Measurements from ENCODE around the gene LRRC53.

Gene LRRC53

DNA sequence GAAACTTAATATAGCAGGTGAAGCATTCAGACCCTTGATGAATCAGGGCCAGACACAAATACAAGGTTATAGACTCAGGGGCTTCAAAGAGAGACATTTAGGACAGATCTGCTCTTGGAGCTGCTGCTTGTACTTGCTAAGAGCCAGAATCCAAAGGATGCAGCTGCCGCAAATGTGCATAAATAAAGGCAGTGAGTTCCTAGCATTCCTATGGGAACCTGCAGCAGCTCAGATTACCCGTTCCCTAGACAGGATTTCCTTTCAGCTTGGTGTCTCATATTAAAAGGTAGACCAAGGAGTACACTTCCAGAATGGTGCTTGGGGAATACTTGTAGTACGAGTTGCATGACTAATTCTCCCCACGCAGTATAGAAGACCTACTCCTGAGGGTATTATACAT is 9.7 kb upstream of the LRRC53 start:
- Histone ChIP-seq H3K79me2 (ENCODE audit: control insufficient read depth, insufficient read depth, low read length) (no peaks in the 10 kb centered on the region), H3K79me1 (ENCODE audit: low read length) (no peaks in the 10 kb centered on the region), H2AK5ac (ENCODE audit: low read length) (no peak overlapping the region), H3K56ac (ENCODE audit: low read length) (no peak overlapping the region), H3K23ac (ENCODE audit: low read length) (no peak overlapping the region), H3K36me3 (ENCODE audit: control insufficient read depth, insufficient read depth, low read length) (no peaks in the 10 kb centered on the region), H3K4me1 (ENCODE audit: control insufficient read depth, low read depth, low read length) (no peaks in the 10 kb centered on the region), H3K4me3 (ENCODE audit: low read length) (no peak overlapping the region), H4K5ac (ENCODE audit: low read length) (no peak overlapping the region), H3K27me3 (ENCODE audit: insufficient read depth, low read length, poor library complexity) (no peaks in the 10 kb centered on the region), H2BK120ac (ENCODE audit: low read depth, low read length) (no peak overlapping the region), H3K9ac (ENCODE audit: low read length) (no peak overlapping the region), H3K18ac (ENCODE audit: low read length) (no peak overlapping the region), H2BK15ac (replicated peaks; ENCODE audit: low read depth) (no peak overlapping the region), H3K4ac (ENCODE audit: low read depth, low read length) (no peak overlapping the region), H3K4me2 (ENCODE audit: low read length) (no peak overlapping the region), H2BK5ac (ENCODE audit: low read length) (no peak overlapping the region), H4K8ac (ENCODE audit: low read depth, low read length) (no peak overlapping the region), H3K27ac (ENCODE audit: low read depth, low read length) (no peak overlapping the region)
- no CpG with 5 or more reads among the region's 4 CpGs for WGBS (ENCODE audit: extremely low coverage, insufficient coverage, low lambda C conversion rate)
- DNase-seq = peak; percentile 89

DNA sequence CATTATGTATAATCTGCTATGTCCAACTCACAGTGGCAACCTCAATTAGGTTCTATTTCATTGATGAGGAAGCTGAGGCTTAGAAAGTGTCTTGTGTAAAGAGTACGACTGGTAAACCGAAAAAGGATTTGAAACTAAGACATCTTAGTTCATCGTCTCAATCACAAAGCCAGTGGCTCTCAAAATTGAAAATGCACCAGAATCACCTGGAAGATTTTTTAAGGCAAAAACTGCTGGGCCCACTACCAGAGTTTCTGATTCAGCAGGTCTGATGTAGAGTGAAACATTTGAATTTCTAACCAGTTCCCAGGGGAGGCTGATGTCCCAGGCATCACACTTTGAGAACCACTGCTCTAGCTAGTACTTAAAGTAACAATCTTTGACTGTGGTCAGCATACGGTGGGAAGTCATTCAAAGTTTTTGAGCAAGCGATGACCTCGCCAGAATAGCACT is 5.2 kb upstream of the LRRC53 start:
- Histone ChIP-seq H3K18ac (ENCODE audit: low read length) (no peak overlapping the region), H3K27ac (ENCODE audit: low read depth, low read length) (no peak overlapping the region), H3K36me3 (ENCODE audit: control insufficient read depth, insufficient read depth, low read length) (no peaks in the 10 kb centered on the region), H3K4me3 (ENCODE audit: low read length) (no peak overlapping the region), H4K5ac (ENCODE audit: low read length) (no peak overlapping the region), H3K4me1 (ENCODE audit: control insufficient read depth, low read depth, low read length) (no peaks in the 10 kb centered on the region), H3K23ac (ENCODE audit: low read length) (no peak overlapping the region), H3K27me3 (ENCODE audit: insufficient read depth, low read length, poor library complexity) (no peaks in the 10 kb centered on the region), H3K4me2 (ENCODE audit: low read length) (no peak overlapping the region), H3K9ac (ENCODE audit: low read length) (no peak overlapping the region), H2AK5ac (ENCODE audit: low read length) (no peak overlapping the region), H2BK5ac (ENCODE audit: low read length) (no peak overlapping the region), H3K79me2 (ENCODE audit: control insufficient read depth, insufficient read depth, low read length) (no peaks in the 10 kb centered on the region), H4K8ac (ENCODE audit: low read depth, low read length) (no peak overlapping the region), H3K56ac (ENCODE audit: low read length) (no peak overlapping the region), H3K79me1 (ENCODE audit: low read length) (no peaks in the 10 kb centered on the region), H2BK120ac (ENCODE audit: low read depth, low read length) (no peak overlapping the region), H2BK15ac (replicated peaks; ENCODE audit: low read depth) (no peak overlapping the region), H3K4ac (ENCODE audit: low read depth, low read length) (no peak overlapping the region)
- peak; percentile 37 for DNase-seq
- no CpG with 5 or more reads among the region's 6 CpGs for WGBS (ENCODE audit: extremely low coverage, insufficient coverage, low lambda C conversion rate)

DNA sequence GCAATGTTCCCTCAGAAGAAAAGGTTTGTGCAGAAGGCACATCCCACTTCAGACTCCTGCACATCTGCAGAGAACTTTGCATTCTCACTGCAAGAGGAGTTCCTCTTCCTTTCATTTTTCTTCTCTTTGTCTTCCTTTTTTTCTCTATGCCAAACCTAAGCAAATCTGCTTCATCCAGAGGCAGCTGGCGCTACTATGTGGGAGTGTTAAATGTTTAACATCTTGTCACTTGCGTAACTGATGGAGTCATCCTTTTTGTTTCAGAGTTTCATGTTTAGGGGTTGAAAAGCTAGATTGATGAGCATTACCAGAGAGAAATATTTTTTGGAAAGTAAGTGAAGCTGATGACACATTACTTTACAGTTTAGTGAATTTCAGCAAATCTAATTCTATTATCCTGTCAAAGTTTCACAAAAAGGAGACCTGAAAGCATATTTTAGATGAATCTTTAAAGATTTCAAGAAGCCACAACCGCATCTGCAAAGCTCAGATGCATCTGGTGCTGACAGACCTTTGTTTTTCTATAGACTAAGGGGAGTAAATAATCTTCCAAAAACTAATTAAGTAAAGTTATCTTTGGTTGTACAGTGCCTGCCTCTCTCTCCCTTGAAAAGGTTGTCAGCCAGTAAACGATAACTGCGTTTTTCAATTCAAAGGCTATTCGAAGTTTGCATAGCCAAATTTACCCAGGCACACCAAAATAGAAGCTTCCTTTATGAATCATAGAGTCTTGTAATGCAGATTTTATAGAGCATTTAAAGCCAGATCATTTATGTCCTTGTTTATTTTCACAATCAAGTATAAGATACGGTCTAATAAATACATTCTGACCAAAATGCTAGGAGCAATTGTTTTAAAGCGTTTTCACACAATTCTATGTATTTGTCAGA is 1.2 kb upstream of the LRRC53 start:
- Histone ChIP-seq H3K36me3 (ENCODE audit: control insufficient read depth, insufficient read depth, low read length) (no peaks in the 10 kb centered on the region), H3K18ac (ENCODE audit: low read length) (no peak overlapping the region), H4K8ac (ENCODE audit: low read depth, low read length) (no peak overlapping the region), H3K79me2 (ENCODE audit: control insufficient read depth, insufficient read depth, low read length) (no peaks in the 10 kb centered on the region), H2BK120ac (ENCODE audit: low read depth, low read length) (no peak overlapping the region), H2AK5ac (ENCODE audit: low read length) (no peak overlapping the region), H3K4me1 (ENCODE audit: control insufficient read depth, low read depth, low read length) (no peaks in the 10 kb centered on the region), H2BK5ac (ENCODE audit: low read length) (no peak overlapping the region), H2BK15ac (replicated peaks; ENCODE audit: low read depth) (no peak overlapping the region), H3K9ac (ENCODE audit: low read length) (no peak overlapping the region), H3K23ac (ENCODE audit: low read length) (no peak overlapping the region), H3K27ac (ENCODE audit: low read depth, low read length) (no peak overlapping the region), H3K4ac (ENCODE audit: low read depth, low read length) (no peak overlapping the region), H3K79me1 (ENCODE audit: low read length) (no peaks in the 10 kb centered on the region), H3K4me3 (ENCODE audit: low read length) (no peak overlapping the region), H4K5ac (ENCODE audit: low read length) (no peak overlapping the region), H3K4me2 (ENCODE audit: low read length) (no peak overlapping the region), H3K56ac (ENCODE audit: low read length) (no peak overlapping the region), H3K27me3 (ENCODE audit: insufficient read depth, low read length, poor library complexity) (no peaks in the 10 kb centered on the region)
- DNase-seq = no peak
- WGBS (ENCODE audit: extremely low coverage, insufficient coverage, low lambda C conversion rate) = no CpG with 5 or more reads among the region's 8 CpGs

DNA sequence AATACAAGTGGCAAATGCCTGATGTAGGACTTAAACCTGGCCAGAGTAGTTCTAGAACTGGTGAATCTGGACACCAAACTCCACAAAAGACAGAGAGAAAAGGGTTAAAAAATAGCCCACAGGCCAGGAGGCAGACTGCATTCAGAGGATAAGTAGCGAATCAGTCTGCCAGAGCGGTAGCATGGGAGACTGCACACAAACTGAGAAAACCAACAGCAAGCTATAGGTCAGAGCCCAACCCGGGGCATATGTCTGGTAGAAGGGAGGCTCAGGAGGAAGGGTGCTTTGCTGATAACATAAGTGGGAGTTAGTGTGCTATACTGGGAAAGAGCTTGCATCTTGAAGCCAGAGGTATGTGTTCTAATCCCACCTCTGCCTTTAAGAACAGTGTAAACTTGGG is 4.0 kb downstream of the LRRC53 start:
- WGBS (ENCODE audit: extremely low coverage, insufficient coverage, low lambda C conversion rate) = no CpG with 5 or more reads among the region's 3 CpGs
- Histone ChIP-seq H2AK5ac (ENCODE audit: low read length) (no peak overlapping the region), H3K79me1 (ENCODE audit: low read length) (no peaks in the 10 kb centered on the region)

DNA sequence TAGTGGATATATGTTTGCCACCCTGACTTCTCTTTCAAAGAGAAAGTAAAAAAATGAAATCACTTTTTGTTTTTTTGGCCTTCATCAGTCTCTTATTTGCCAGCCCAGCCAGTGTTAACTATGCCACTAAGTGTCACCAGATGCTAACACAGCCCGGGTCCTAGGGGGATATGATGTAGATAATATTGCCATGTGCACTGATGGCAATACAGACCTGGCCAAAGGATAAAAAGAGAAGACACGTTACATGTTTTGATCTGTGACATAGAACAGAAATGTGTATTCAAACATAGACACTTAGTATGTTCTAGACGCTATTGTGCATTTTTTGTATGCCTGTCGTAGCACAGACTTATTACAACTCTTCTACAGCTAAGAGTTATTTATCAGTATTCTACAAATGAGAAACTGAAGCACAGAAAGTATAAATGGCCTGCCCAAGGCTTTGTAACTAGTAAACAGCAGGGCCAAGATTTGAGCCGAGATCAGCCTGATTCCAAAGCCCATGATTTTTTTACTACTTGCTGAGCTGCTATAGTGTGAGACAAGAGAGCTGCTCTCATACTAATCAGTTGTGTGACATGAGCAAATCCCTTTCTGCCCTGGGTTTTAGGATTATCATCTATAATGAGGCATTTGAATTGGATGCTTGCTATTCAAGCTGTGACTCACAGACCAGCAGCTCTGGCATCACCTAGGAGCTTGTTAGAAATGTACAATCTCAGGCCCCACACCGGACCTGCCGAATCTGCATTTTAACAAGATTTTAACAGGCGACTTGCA is 6.3 kb downstream of the LRRC53 start:
- no peaks in the 10 kb centered on the region for H3K27me3 ChIP-seq (ENCODE audit: insufficient read depth, low read length, poor library complexity)
- H3K4ac ChIP-seq (ENCODE audit: low read depth, low read length) = no peak overlapping the region
- no CpG with 5 or more reads among the region's 8 CpGs for WGBS (ENCODE audit: extremely low coverage, insufficient coverage, low lambda C conversion rate)
- no peak overlapping the region for H2BK5ac ChIP-seq (ENCODE audit: low read length)
- H3K79me2 ChIP-seq (ENCODE audit: control insufficient read depth, insufficient read depth, low read length) = no peaks in the 10 kb centered on the region
- H2BK15ac ChIP-seq (replicated peaks; ENCODE audit: low read depth) = no peak overlapping the region
- H3K9ac ChIP-seq (ENCODE audit: low read length) = no peak overlapping the region
- H4K5ac ChIP-seq (ENCODE audit: low read length) = no peak overlapping the region
- H3K18ac ChIP-seq (ENCODE audit: low read length) = no peak overlapping the region
- no peak overlapping the region for H2BK120ac ChIP-seq (ENCODE audit: low read depth, low read length)
- no peak overlapping the region for H3K4me3 ChIP-seq (ENCODE audit: low read length)
- peak; percentile 75 for DNase-seq
- H3K23ac ChIP-seq (ENCODE audit: low read length) = no peak overlapping the region
- no peak overlapping the region for H3K27ac ChIP-seq (ENCODE audit: low read depth, low read length)
- H2AK5ac ChIP-seq (ENCODE audit: low read length) = no peak overlapping the region
- H3K36me3 ChIP-seq (ENCODE audit: control insufficient read depth, insufficient read depth, low read length) = no peaks in the 10 kb centered on the region
- no peak overlapping the region for H4K8ac ChIP-seq (ENCODE audit: low read depth, low read length)
- H3K79me1 ChIP-seq (ENCODE audit: low read length) = no peaks in the 10 kb centered on the region
- no peak overlapping the region for H3K4me2 ChIP-seq (ENCODE audit: low read length)
- H3K56ac ChIP-seq (ENCODE audit: low read length) = no peak overlapping the region
- no peaks in the 10 kb centered on the region for H3K4me1 ChIP-seq (ENCODE audit: control insufficient read depth, low read depth, low read length)

More for the DNA sequence above, 4.0 kb downstream of the LRRC53 start:
- H2BK120ac ChIP-seq (ENCODE audit: low read depth, low read length) = no peak overlapping the region
- H3K27ac ChIP-seq (ENCODE audit: low read depth, low read length) = no peak overlapping the region
- no peaks in the 10 kb centered on the region for H3K36me3 ChIP-seq (ENCODE audit: control insufficient read depth, insufficient read depth, low read length)
- H2BK5ac ChIP-seq (ENCODE audit: low read length) = no peak overlapping the region
- no peaks in the 10 kb centered on the region for H3K4me1 ChIP-seq (ENCODE audit: control insufficient read depth, low read depth, low read length)
- H3K27me3 ChIP-seq (ENCODE audit: insufficient read depth, low read length, poor library complexity) = no peaks in the 10 kb centered on the region
- no peak overlapping the region for H2BK15ac ChIP-seq (replicated peaks; ENCODE audit: low read depth)
- no peak overlapping the region for H3K4me2 ChIP-seq (ENCODE audit: low read length)
- H4K8ac ChIP-seq (ENCODE audit: low read depth, low read length) = no peak overlapping the region
- no peak overlapping the region for H4K5ac ChIP-seq (ENCODE audit: low read length)
- H3K79me2 ChIP-seq (ENCODE audit: control insufficient read depth, insufficient read depth, low read length) = no peaks in the 10 kb centered on the region
- no peak overlapping the region for H3K4me3 ChIP-seq (ENCODE audit: low read length)
- no peak overlapping the region for H3K4ac ChIP-seq (ENCODE audit: low read depth, low read length)
- no peak overlapping the region for H3K18ac ChIP-seq (ENCODE audit: low read length)
- DNase-seq = peak; percentile 59
- no peak overlapping the region for H3K23ac ChIP-seq (ENCODE audit: low read length)
- no peak overlapping the region for H3K9ac ChIP-seq (ENCODE audit: low read length)
- no peak overlapping the region for H3K56ac ChIP-seq (ENCODE audit: low read length)

All from mesendoderm (in vitro differentiated cells).